ENCODE data around the gene STON1.

DNA sequence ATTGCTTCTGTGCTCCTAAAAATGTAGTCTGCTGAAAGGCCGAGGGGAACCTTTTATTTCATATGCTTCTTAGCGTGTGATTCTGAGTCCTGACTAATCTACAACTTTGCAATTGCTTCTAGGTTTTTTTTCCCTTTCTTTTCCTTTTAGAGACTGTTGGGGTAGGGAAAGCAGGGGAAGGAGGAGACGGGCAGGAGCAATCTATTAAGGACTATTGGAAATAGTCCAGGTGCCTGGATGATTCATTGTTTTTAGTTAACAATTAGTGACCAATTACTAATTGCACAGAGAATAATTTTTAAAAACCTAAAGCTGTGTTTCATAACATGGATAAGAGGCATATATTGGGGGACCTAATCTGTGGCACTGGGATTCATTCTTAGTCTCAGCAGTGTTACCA is 49.4 kb upstream of the STON1 start:
- no peak for TF ChIP-seq EZH2 (IDR thresholded peaks at IDR 0.05; ENCODE audit: insufficient read depth, poor library complexity, severe bottlenecking)
- no peak for TF ChIP-seq EZH2phosphoT487 (IDR thresholded peaks at IDR 0.05; ENCODE audit: insufficient read depth, low read depth)

All from GM23248 (cell line).